Suppressor macrophage (primary cell): Measurements from ENCODE around the gene ETS1.

ENCODE experiments used
- DNase-seq, 4 experiments: peaks; one replicate each; pipeline ENCODE4 v3.0.0-alpha.2; 2020 to 2022
- total RNA-seq, 17 experiments: gene quantifications; one replicate each; lab custom pipeline; 2026; ENCODE audit warnings: mixed read lengths in 6 of 17, inconsistent platforms in 3 of 17; lab: John Stamatoyannopoulos, UW

Gene ETS1, protein sequence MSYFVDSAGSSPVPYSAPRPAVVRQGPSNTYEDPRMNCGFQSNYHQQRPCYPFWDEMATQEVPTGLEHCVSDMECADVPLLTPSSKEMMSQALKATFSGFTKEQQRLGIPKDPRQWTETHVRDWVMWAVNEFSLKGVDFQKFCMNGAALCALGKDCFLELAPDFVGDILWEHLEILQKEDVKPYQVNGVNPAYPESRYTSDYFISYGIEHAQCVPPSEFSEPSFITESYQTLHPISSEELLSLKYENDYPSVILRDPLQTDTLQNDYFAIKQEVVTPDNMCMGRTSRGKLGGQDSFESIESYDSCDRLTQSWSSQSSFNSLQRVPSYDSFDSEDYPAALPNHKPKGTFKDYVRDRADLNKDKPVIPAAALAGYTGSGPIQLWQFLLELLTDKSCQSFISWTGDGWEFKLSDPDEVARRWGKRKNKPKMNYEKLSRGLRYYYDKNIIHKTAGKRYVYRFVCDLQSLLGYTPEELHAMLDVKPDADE
- 3.8 to 44.0 (median 12.6) reads per million in 17 experiments for total RNA-seq

DNA sequence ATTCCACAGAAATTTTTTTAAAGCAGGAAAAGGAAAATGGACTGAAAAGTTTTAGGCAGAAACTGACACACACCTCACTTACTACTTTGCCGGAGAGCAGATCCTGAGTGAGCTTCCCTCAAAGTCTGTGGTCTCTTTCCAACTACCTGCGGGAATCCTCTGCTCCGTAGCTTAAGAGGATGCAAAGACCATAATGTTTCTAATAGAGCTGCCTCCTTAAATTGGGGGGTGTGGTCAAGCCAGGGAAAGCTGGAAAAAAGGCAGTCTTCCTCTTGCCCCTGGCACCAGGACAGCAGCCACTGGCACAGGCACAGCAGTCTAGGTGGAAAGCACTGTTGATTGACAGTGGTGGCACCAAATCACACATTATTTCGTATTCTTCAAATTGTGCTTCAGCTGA lies at the start of gene ETS1:
Gene ETS1, minus strand, starts transcription at position 144 of the 400 bp plus-strand sequence. CDS start 14,428 bp downstream, outside the sequence.
- DNase-seq = no peak

GRCh38 chr11:128634395-128634794 lies 47.0 kb upstream of the ETS1 start:
- DNase-seq = no peak

GRCh38 chr11:128633384-128633965 lies 46.1 kb upstream of the ETS1 start:
- DNase-seq = no peak

GRCh38 chr11:128632141-128632791 lies 44.9 kb upstream of the ETS1 start:
- peak in 3 of 4 experiments; percentile 36 to 47 (median 46) for DNase-seq

GRCh38 chr11:128630367-128631230 lies 43.2 kb upstream of the ETS1 start:
- peak; percentile 92 to 94 (median 94) for DNase-seq

GRCh38 chr11:128629516-128630106 lies 42.3 kb upstream of the ETS1 start:
- no peak for DNase-seq

GRCh38 chr11:128628686-128629085 lies 41.3 kb upstream of the ETS1 start:
- no peak for DNase-seq

- DNase-seq = no peak
These were observed 40.9 kb upstream of the ETS1 start for GRCh38 chr11:128628325-128628673.

DNA sequence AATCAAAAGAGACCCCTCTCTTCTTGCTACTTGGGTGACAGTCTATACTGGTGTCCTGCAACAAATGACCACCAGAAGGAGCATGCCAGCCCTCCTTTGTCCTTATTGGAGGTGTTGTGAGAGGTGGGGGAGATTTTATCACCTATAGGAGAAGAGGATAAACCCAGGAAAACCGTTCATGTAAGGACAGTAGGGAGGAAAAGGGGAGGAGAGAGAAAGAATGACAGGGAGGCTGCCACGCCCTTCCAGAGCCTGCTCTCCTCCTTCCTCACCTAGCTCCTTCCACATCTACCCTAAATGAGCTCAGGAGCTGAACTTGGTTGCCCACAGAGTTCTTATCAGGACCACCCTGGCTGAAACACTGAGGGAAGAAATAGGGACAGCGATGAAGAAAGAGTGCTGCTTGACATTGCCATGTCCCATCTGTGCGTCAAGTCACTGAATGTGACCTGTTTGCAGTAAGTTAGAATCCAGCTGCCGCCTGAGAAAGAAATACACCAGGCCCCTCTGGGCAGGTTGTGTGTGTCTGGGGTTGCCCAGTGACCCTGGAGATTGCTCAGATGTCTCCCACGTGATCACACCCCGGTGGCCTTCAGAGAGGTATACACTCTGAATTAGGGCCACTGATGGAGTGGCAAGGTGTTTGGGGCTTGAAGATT lies 40.4 kb upstream of the ETS1 start:
- DNase-seq = no peak

GRCh38 chr11:128626913-128627665 lies 39.7 kb upstream of the ETS1 start:
- DNase-seq = no peak

DNA sequence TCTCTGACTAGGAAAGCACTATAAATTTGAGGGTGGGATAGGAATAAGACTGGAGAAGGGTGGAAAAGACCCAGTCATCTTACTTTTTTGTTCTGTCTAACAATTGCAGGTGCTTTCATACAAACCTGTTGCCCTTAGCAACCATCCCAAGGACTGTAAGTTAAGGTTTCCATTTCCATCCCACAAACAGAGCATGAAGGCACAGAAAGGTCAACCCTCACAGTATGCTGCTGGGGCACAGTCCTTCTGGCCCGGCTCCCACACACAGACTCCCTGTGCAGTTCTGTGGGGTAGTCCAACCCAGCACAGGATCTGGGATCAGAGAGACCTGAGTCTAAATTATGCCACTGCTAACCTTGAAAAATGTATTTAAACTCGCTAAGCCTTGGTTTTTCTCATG lies 38.4 kb upstream of the ETS1 start:
- no peak for DNase-seq

GRCh38 chr11:128625326-128625725 lies 38.0 kb upstream of the ETS1 start:
- DNase-seq = peak; percentile 30 to 69 (median 60)

DNA sequence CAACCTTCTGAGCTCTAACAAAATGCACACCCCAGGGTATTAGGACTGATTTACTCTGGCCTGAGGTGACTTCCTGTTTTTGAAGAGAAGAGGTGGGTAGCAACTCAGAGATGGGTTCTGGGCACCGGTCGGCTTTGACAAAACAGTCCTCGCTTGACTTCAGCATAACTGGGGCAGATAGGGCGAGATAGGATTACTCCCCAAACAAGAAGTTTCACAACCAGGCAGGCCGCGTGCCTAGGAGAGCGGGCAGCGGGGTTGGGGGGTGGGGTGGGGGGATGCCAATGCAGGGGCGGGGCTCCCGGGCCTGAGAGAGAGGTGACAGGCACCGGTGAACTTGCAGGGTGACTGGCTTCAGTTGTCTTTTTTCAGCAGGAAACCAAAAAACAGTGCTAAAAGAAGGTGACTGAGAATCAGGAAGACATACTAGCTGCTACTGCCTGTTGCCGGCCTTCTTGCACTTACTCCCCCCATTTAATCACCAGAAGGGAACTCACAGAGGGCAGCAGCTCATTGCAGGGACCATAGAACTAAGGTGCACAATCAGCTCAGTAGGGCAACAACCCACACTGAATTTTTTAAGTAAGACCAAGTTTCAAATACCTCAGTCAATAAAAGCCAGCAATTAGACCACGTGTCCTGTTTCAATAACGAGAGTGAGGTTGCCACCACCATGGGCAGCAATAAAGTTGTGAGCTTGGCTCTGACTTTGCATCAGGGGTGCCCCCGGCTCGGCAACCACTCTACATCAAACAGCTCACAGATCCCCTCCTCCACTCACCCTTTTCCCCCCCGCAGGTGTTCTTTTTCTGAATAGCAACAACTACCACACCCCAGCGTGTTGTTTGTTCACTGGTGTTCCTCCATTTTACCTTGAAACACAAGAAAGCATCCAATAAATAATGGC lies 37.2 kb upstream of the ETS1 start:
- DNase-seq = peak; percentile 16 to 55 (median 44)

- no peak for DNase-seq
These were observed 35.7 kb upstream of the ETS1 start for GRCh38 chr11:128623091-128623490.

GRCh38 chr11:128621601-128622501 lies 34.5 kb upstream of the ETS1 start:
- peak in 3 of 4 experiments; percentile 7 to 26 (median 26) for DNase-seq

DNA sequence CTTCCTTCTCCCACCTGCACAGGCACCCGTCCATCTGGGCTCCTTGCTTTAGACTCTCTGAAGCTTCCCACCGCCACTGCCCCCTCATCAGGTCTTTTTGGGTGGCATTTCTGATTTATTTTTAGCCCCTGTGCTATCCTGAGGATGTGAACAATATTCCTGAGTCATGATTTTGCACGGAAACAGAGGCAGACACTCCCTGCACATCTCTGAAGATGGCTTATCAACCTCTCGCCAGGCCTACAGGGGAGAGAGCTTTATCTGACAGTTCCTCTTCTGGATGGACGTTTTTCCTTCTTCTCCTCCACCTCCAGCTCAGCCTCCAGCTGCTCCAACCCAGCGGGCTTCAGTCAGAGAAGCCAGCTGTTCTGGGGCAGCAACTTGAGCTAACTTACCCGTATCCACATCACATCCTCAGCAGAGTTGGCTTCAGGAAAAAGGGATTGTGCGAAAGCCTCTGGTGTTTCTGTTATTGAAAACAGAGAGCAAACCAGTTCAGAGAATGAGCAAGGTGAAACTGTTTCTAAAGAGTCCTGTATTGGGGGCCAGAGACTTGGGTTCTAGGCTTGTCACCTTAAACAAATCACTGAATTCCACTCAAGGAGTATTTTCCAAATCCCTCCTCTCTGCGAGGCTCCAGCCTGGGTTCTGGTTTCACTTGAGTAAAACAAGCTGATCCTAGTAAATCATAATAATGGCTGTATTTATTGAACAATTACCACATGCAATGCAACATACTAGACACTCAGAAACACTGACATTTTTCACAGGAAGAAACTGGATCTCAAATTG lies 33.1 kb upstream of the ETS1 start:
- no peak for DNase-seq

DNA sequence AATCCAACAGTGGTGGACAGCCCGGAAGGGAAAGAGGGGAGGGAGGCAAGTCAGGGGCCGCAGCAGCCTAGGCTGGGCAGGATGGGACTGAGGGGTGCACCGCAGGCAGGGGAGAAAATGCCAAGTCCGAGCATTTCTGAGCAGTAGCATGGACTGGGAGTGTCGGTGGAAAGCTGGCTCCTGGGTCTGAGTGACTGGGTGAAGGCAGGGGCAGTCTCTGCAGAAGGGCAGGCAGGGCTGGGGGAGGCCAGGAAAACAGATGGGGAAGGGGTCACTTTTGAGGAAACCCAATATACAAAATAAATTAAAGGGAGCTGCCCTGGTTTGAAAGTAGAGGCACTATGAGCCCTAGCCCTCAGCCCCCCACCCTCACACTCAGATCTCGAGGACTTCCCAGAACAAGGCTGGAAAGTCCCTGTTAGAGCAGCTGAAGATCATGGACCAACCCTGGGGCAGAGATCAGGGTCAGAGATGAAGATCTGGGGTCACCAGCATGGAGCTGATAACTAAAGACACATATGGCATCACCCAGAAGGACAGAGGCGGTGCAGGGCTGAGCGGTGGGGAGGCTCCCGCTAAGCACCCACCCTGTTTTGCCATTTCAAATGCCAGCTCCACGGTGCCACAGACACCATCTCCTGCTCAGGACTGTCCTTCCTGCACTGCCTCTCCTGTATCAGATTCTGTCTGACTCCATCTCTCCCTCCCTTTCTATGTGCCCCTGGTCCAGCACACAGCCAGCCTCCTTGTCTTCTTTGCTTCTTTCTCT lies 32.4 kb upstream of the ETS1 start:
- no peak for DNase-seq
